H1 (cell line): ENCODE data around the gene TMED8. TPM values are rescaled to one million over a fixed set of nuclear protein-coding genes. Genes with fewer than 3 reads are reported as not detected.
A peak's percentile ranks its signal among the peaks of the same experiment; 100 is the strongest.

Source experiments
- CBX5 ChIP-seq: fragments of 300-800, 300-1000 bp; sonication (generic); IDR thresholded peaks from 2 replicates; pipeline ENCODE4 v1.7.1; 2016; ENCODE audit warnings: antibody characterized with exemption, low read length, low read depth
- CREB1 ChIP-seq: IDR thresholded peaks from 2 replicates; pipeline ENCODE4 v1.6.1; 2012; ENCODE audit warnings: inconsistent platforms
- PHF8 ChIP-seq: fragments of 200-600 bp; sonication (generic); conservative IDR thresholded peaks from 2 replicates; pipeline ENCODE4 v1.7.1; 2012; ENCODE audit warnings: low read depth, mild to moderate bottlenecking, inconsistent platforms, low read length, moderate library complexity
- RAD21 ChIP-seq, 2 experiments: IDR thresholded peaks in 1 of 2; conservative IDR thresholded peaks in 1 of 2; 2 replicates each; pipeline ENCODE4 v1.6.1; 2011; ENCODE audit warnings: low read depth in 2 of 2, low read length in 2 of 2, improper control_type of control experiment in 1 of 2, inconsistent platforms in 1 of 2, mild to moderate bottlenecking in 1 of 2, moderate library complexity in 1 of 2
- polyA plus RNA-seq, 7 experiments: library from polyadenylated mRNA; depleted of rRNA in 3 of 7; stranded (reverse) in 5 of 7; unstranded in 2 of 7; fragments of >200 nt in 5 of 7; fragments of 200-250 nt in 2 of 7; gene quantifications; 1 replicate in 5 of 7; 2 replicates in 1 of 7; 4 replicates in 1 of 7; pipeline versions ENCODE4 v1.2.1 to v1.2.3, GENCODE V29; 2011 to 2013; ENCODE audit warnings: missing spikeins in 2 of 7, mixed read lengths in 2 of 7
- total RNA-seq: library from RNA; stranded (reverse); fragmentation: NEBNext Ultra II Directional; extraction: Animal tissue kit (Norgen Biotek cat#: 25700); gene quantifications from 2 replicates; pipeline ENCODE4 v1.2.1, GENCODE V29; 2021

TMED8 gene
- total and polyA plus RNA-seq, 2 of the 8 experiments (the other 6 are each of a cell fraction or from before 2014, with no cell fraction given) = 5.5 to 13.4 TPM

DNA sequence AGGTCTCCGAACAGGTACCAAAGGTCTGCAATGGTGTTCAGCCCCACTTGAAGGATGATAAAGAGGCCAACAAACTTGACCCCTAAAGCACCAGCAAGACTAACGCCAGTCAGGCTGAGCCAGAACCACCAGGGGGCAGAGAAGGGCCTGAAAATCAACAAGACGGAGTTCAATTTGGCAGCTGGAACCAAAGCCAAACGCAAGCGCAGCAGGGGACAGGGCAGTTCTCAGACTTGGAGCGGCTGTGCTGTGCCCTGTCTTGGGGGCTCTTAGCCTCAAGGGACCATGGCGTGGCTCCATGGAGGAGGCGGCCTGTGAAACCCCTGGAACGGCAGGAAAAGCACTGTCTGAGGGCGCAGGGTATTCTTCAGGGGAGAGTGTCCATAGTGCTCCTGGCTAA lies 75.8 kb downstream of the TMED8 start (continued):
- no peak for TF ChIP-seq PHF8
- no peak for TF ChIP-seq CBX5
- peak; percentile 87 to 95 for TF ChIP-seq RAD21 (IDR thresholded peaks at IDR 0.05 in 1 of 2, conservative IDR thresholded peaks at IDR 0.05 in 1 of 2; ENCODE audit: low read depth in 2 of 2, low read length in 2 of 2)
- 0 out of 2 replicates have a peak, but pooled peaks have one; percentile 30 for TF ChIP-seq CREB1
